ENCODE measurements around the gene SRM. TPM values are rescaled to one million over a fixed set of nuclear protein-coding genes. Genes with fewer than 3 reads are reported as not detected.
A peak's percentile ranks its signal among the peaks of the same experiment; 100 is the strongest.

SRM gene
- total and polyA plus RNA-seq, 2 of the 13 experiments (the other 11 are each of a cell fraction or from before 2014, with no cell fraction given), result 27.9 to 31.8 TPM

DNA sequence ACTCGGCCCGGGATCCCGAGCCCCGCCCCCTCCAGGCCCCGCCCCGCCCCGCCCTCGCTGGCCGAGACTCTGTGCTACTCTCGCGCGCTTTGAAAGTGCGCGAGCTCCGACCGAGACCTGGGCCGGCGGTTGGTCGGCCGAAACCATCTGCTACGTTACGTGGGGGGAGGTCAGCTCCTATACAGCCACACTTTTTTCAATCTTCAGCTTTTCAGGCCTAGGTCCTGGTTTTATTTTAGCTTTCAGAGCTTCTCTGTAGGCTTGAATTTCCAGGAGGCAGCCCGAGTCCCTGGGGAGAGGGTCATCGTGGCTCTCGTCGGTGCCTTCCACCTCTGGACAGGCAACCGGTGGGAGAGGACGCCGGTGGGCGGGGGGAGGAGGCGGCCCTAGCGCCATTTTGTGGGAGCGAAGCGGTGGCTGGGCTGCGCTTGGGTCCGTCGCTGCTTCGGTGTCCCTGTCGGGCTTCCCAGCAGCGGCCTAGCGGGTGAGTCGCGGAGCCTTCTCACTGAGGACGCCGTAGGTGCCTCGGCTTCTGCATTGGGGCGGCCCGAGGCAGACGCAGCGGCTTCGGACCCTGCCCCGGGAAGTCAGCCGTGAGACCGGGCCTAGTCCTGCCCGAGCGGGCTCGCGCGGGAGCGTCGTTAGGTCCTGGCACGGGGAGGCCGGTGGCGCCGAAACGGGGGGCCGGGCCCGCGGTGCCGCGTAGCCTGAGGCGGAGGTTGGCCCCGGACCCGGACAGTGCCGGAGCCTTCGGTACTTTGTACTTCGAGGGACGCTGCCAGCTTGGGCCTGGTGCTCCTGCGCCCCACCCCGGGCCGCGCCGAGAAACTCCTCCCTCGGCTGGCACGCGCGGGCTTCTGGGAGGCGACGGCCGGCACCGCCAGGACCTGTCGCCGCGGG, 47.3 kb downstream of the SRM start, which contains the start of gene TARDBP (continued):
- TF ChIP-seq NFATC3 (CRISPR knock-in tag; IDR thresholded peaks at IDR 0.05) (peak; percentile 63; the same call in 1 of the 2 replicates), ZFX (CRISPR knock-in tag; IDR thresholded peaks at IDR 0.05; ENCODE audit: low read depth) (peak; percentile 100), SP5 (CRISPR knock-in tag; IDR thresholded peaks at IDR 0.05; ENCODE audit: borderline replicate concordance, low read depth) (no peak; the same call in 1 of the 2 replicates), ZBTB38 (CRISPR knock-in tag; IDR thresholded peaks at IDR 0.05) (peak; percentile 78), NKX3-1 (CRISPR knock-in tag; IDR thresholded peaks at IDR 0.05) (peak; percentile 84; the same call in 1 of the 2 replicates), BCL6 (CRISPR knock-in tag; IDR thresholded peaks at IDR 0.05) (no peak), ZNF468 (CRISPR knock-in tag; IDR thresholded peaks at IDR 0.05) (peak; percentile 64; the same call in 1 of the 2 replicates), SOX6 (IDR thresholded peaks at IDR 0.05) (no peak), SOX6 (CRISPR knock-in tag; IDR thresholded peaks at IDR 0.05) (peak; percentile 62), POLR2G (IDR thresholded peaks at IDR 0.05; ENCODE audit: low read depth, low read length) (peak; percentile 91), MED13 (CRISPR knock-in tag; IDR thresholded peaks at IDR 0.05) (no peak; the same call in 1 of the 2 replicates), ZNF549 (CRISPR knock-in tag; IDR thresholded peaks at IDR 0.05) (no peak), ZZZ3 (CRISPR knock-in tag; IDR thresholded peaks at IDR 0.05; ENCODE audit: borderline replicate concordance) (peak; percentile 84; the same call in 1 of the 2 replicates), SMARCE1 (IDR thresholded peaks at IDR 0.05; ENCODE audit: borderline replicate concordance) (no peak), AGO2 (optimal IDR thresholded peaks at IDR 0.05; ENCODE audit: low read depth, low read length) (peak; percentile 97), ZNF232 (CRISPR knock-in tag; IDR thresholded peaks at IDR 0.05; ENCODE audit: borderline replicate concordance) (peak; percentile 92), KDM5B (CRISPR knock-in tag; IDR thresholded peaks at IDR 0.05; ENCODE audit: borderline replicate concordance) (peak; percentile 98), ZNF644 (CRISPR knock-in tag; IDR thresholded peaks at IDR 0.05; ENCODE audit: low read depth) (no peak), KLF13 (CRISPR knock-in tag; IDR thresholded peaks at IDR 0.05) (peak; percentile 91; the same call in 1 of the 2 replicates), MTF1 (CRISPR knock-in tag; IDR thresholded peaks at IDR 0.05) (peak; percentile 78; the same call in 1 of the 2 replicates), LCORL (IDR thresholded peaks at IDR 0.05) (peak; percentile 43; the same call in 1 of the 2 replicates), LCORL (CRISPR knock-in tag; IDR thresholded peaks at IDR 0.05) (peak; percentile 32), FLYWCH1 (CRISPR knock-in tag; IDR thresholded peaks at IDR 0.05) (no peak), CHD2 (IDR thresholded peaks at IDR 0.05; ENCODE audit: low read depth, low read length) (peak; percentile 91), ZFP82 (CRISPR knock-in tag; IDR thresholded peaks at IDR 0.05; ENCODE audit: borderline replicate concordance) (no peak; the same call in 1 of the 2 replicates), ZNF761 (CRISPR knock-in tag; conservative IDR thresholded peaks at IDR 0.05) (peak; percentile 67; the same call in 1 of the 2 replicates), ZNF205 (CRISPR knock-in tag; IDR thresholded peaks at IDR 0.05) (no peak)
- TF ChIP-seq, protein P1, sequence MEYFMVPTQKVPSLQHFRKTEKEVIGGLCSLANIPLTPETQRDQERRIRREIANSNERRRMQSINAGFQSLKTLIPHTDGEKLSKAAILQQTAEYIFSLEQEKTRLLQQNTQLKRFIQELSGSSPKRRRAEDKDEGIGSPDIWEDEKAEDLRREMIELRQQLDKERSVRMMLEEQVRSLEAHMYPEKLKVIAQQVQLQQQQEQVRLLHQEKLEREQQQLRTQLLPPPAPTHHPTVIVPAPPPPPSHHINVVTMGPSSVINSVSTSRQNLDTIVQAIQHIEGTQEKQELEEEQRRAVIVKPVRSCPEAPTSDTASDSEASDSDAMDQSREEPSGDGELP (IDR thresholded peaks at IDR 0.05; ENCODE audit: borderline replicate concordance, low read depth), result no peak
- TF ChIP-seq, protein P2, sequence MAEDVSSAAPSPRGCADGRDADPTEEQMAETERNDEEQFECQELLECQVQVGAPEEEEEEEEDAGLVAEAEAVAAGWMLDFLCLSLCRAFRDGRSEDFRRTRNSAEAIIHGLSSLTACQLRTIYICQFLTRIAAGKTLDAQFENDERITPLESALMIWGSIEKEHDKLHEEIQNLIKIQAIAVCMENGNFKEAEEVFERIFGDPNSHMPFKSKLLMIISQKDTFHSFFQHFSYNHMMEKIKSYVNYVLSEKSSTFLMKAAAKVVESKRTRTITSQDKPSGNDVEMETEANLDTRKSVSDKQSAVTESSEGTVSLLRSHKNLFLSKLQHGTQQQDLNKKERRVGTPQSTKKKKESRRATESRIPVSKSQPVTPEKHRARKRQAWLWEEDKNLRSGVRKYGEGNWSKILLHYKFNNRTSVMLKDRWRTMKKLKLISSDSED (CRISPR knock-in tag; IDR thresholded peaks at IDR 0.05), result peak; percentile 55; the same call in 1 of the 2 replicates
- TF ChIP-seq, protein P3, sequence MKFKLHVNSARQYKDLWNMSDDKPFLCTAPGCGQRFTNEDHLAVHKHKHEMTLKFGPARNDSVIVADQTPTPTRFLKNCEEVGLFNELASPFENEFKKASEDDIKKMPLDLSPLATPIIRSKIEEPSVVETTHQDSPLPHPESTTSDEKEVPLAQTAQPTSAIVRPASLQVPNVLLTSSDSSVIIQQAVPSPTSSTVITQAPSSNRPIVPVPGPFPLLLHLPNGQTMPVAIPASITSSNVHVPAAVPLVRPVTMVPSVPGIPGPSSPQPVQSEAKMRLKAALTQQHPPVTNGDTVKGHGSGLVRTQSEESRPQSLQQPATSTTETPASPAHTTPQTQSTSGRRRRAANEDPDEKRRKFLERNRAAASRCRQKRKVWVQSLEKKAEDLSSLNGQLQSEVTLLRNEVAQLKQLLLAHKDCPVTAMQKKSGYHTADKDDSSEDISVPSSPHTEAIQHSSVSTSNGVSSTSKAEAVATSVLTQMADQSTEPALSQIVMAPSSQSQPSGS (CRISPR knock-in tag; IDR thresholded peaks at IDR 0.05), result peak; percentile 37
